NCI-H2107 (cell line): Measurements from ENCODE around the gene FGF19.

Experiments
- DNase-seq: peaks from one replicate; lab custom pipeline; 2025; lab: John Stamatoyannopoulos, UW

Gene FGF19

GRCh38 chr11:69655479-69656428, 48.1 kb downstream of the FGF19 start:
- no peak for DNase-seq

DNA sequence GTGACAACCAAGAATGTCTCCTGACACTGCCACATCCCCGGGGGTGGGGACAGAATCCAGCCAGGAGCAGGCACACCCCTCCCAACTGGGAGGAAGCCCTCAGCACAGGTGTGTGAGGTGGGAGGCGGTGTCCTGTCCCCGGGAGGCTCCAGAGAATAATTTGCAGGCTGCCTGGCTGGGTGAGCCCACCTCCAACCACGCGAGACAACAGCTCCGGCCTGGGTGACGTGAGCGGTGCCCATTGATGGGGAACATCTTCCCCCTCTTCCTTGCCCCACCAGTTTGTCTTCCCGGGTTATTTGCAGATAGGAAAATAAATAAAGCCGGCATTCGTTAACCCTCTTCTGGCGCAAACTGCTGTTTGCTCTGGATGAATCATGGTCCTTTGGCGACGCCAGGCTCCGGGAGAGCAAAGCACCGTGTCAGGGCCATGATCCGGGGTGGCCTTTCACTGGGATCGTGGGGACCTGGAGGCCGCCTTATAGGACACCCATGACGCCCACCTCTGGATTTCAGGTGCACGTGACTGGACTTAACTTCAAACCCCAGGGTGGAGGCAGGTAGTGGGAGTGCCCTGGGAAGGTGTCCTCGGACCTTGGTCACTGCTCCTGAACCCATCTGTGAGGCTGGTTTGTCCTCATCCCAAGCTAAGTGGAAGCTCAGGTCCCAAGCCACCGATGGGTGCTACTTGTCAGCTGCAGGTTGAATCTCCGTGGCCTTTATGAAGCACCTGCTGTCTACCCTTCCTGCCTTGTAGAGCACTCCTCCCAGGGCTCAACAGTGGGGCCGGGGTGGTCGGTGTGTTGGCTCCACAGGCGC, 49.0 kb downstream of the FGF19 start:
- no peak for DNase-seq

DNA sequence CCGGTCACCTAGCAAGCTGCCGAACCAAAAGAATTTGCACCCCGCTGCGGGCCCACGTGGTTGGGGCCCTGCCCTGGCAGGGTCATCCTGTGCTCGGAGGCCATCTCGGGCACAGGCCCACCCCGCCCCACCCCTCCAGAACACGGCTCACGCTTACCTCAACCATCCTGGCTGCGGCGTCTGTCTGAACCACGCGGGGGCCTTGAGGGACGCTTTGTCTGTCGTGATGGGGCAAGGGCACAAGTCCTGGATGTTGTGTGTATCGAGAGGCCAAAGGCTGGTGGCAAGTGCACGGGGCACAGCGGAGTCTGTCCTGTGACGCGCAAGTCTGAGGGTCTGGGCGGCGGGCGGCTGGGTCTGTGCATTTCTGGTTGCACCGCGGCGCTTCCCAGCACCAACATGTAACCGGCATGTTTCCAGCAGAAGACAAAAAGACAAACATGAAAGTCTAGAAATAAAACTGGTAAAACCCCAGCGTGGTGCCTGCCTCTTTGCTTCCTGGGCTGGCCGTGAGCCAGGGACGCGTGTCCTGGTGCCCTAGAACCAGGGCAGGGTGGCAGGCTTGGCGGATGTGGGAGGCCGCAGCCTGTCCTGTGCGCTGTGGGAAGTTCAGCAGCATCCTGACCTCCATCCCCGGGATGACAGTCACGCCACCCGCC, 49.7 kb downstream of the FGF19 start:
- no peak for DNase-seq

DNA sequence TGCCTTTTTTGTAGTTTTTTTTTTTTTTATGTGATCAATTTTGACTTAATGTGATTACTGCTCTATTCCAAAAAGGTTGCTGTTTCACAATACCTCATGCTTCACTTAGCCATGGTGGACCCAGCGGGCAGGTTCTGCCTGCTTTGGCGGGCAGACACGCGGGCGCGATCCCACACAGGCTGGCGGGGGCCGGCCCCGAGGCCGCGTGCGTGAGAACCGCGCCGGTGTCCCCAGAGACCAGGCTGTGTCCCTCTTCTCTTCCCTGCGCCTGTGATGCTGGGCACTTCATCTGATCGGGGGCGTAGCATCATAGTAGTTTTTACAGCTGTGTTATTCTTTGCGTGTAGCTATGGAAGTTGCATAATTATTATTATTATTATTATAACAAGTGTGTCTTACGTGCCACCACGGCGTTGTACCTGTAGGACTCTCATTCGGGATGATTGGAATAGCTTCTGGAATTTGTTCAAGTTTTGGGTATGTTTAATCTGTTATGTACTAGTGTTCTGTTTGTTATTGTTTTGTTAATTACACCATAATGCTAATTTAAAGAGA, 50.3 kb downstream of the FGF19 start:
- DNase-seq: no peak

DNA sequence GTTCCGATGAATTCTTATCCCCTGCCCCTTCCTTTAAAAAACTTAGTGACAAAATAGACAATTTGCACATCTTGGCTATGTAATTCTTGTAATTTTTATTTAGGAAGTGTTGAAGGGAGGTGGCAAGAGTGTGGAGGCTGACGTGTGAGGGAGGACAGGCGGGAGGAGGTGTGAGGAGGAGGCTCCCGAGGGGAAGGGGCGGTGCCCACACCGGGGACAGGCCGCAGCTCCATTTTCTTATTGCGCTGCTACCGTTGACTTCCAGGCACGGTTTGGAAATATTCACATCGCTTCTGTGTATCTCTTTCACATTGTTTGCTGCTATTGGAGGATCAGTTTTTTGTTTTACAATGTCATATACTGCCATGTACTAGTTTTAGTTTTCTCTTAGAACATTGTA, 50.8 kb downstream of the FGF19 start:
- DNase-seq: no peak

GRCh38 chr11:69651834-69652620, 51.8 kb downstream of the FGF19 start:
- no peak for DNase-seq

- no peak for DNase-seq
These were observed 52.9 kb downstream of the FGF19 start for GRCh38 chr11:69650832-69651344.

- DNase-seq: no peak
These were observed 53.6 kb downstream of the FGF19 start for GRCh38 chr11:69650081-69650831.

- DNase-seq: no peak
These were observed 54.3 kb downstream of the FGF19 start for GRCh38 chr11:69649576-69649900.

GRCh38 chr11:69648679-69649575, 54.9 kb downstream of the FGF19 start:
- no peak for DNase-seq
